HG02678 (cell line): Measurements from ENCODE around the gene WNT9A.
"Not testable (repeated sequence)": the region's sequence is repeated elsewhere in the genome, so short reads cannot be mapped to it uniquely, and the experiment has no call there.

ENCODE experiments used
- ATAC-seq: cut with Tn5 transposase; IDR thresholded peaks from one replicate; pipeline ENCODE4 v1.9.1; 2021; ENCODE audit warnings: mild to moderate bottlenecking, moderate library complexity; ENCODE audit not compliant: unreplicated experiment

WNT9A gene

DNA sequence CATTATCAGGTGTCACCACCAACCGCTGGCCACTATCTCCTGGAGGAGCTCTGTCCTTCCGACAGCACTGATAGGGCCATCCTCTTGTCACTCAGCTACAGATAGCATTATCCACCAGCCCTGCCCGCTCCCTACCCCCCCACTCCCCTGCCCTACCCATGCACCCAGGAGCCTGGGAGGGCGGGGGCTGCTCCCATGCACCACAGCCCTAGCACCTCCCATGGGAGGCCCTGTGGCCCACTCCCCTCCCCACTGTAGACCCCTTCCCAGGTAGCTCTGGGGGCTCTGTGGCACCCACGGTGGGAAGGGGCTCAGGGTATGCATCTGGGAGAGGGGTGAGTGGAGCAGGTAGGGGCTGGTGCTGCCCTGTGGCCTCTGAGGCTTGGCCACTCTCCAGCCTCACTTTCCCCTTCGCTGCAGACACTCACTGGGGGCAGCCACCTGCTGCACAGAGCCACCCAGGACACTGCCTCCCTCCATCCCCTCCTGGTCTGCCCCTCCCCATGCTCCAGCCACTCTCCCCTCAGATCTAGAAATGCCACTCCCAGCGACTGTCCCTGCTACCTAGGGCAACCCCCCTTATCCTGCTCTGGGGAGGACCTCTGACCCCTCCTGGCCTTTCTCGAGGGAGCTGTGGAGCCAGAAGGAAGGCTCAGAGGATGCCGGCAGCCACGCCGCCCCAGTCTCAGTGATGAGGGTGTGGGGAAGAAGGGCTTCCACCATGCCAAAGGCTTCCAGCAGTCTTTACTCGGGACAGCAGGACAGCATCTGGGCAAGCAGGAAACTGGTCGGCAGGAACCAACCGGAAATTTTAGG is 58.5 kb downstream of the WNT9A start:
- no peak for ATAC-seq

DNA sequence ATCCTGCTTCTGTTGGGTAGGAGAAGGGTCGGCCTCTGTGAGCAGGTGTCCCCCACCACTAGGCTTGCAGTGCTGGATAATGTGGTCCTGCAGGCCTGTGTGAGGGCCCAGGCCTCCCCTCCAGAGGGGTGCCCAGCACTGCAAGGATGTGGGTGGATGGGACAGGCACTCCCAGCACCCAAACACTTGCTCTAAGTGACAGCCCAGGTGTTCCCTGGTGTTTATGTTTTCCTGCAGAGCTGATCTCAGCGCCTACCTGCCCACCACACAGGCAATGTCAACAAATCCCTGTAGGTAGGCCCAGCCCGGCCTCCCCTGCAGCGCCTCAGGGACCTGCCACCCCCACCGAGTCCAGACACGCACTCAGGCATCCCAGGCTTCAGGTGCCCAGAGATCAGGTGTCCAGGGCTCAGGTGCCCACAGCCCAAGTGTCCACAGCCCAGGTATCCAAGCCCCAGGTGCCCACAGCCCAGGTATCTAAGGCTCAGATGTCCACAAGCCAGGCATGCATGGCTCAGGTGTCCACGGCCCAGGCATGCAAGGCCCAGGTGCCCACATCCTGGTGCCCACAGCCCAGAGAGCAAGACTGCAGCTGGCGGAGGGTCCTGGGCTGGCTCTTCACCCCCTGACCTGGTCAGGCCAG is 59.2 kb downstream of the WNT9A start:
- no peak for ATAC-seq

DNA sequence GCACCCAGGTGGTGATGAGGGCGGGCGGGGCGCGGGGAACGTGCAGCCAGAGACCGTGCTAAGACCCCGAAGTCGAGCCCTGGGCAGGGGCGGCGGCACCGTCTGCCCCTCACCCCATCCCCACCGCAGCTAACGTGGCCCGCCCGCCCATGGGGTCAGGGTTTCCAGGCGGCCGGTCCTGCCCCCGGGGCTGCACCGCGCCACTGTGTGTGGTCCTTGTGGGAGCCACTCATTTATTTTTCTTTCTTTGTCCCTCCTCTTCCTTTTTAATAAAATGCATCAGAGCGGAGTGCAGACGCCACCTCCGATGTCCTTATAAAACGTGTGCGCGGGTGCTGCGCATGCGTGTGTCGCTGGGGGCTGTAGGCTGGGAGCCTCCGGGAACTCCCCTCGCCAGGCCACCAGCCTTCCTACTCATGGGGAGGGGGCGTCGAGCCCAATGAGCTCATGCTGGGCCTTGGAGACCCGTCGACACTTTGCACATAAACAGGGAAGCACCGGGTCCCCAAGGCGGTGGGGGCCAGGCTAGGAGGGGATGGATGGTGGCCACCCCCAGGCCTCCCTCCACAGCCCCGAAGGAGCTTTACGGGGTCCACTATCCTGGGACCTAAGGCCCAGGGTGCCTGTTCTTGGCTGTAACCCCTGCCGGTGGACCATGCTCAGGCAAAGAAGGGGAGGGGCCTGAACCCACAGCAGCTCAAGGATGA is 59.9 kb downstream of the WNT9A start:
- ATAC-seq: no peak

DNA sequence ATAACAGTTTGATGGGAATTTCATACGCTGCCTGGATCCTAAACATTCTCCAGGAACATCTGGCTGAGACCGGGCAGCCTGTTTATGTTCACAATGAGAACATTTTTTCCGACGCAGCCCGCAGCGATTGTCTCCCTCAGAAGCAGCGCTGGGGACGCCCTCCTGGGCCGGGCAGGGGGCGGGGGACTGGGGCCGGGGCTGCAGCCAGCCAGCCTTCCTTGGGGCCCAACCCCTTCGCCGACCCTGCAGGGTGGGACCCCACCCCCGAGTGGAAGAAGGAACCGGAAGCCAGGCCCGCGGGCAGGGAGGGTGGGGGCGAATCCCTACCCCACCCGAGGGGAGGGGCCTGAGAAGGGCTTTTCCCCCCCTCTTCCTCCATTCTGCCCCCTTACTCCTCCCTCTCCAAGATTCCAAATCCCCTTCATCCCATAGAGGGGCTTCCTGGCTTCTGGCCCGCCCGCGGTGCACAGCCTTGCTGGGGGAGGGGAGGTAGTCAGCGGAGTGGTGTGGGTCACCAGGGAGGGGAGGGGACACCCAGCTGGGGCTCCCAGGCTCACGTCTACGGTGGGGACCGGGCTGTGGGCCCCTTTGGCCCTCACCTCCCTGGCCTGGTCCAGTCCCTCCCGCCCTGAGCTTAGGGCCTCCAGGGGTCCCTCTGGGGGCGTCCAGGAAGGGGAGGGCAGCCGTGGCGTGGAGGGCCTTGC is 60.6 kb downstream of the WNT9A start:
- no peak for ATAC-seq

DNA sequence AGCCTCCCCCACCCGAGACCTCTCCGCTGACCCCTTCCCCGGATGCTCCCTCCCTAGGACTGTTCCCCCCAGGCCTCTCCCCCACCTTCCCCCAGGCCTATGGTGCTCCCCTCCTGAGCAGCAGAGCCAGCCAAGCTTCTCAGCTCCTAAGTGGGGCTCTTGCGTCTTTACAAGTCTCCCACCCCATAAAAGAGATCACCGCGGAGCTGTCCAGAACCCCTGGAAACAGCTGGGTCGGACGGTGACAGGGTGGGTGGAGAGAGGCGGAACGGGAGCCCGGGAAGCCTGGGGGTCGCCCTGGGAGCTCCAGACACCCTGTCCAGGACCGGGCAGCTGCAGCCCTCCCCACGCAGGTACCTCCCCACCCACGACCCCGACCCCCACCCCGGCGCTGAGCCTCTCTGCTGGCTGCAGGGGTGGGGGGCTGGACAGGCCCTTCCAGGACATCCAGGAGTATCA is 61.2 kb downstream of the WNT9A start:
- no peak for ATAC-seq

DNA sequence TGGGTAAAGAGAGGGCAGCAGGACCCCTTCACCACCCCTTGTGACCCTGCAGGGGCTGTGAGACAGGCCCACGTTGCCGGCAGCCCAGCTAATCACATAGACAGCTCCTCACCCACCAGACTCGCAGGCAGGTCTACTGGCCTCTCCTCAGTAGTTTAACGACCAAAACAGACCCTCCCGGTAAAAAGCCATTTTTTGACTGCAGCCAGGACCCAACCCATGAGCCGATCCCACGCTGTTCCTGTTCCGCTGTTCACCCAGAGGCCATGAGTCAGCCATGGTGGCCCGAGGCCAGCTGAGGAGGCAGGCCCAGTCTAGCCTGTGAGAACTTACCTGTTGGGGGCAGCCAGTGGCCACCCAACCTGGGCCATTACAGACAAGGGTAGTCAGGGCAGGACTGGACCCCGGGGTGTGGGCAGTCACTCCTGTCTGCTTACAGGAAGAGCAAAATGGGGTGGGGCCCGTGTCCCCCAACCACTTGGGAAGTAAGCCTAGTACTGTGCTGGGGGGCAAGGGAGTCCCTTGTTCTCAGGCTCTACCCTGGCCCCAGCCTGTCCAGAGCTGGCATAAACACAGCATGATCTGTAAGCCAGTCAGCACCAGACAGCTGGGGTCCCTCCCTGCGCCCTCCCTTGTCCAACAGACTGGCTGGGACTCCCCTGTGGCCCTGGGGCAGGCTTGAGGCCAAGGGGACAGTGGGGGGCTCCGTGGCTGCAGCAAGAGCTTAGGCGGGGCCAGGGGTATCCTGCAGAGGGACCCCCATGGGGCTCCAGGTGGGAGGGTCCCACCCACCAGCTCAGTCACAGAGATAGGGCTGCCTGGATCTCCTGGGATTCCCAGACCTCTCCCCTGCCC is 61.9 kb downstream of the WNT9A start:
- ATAC-seq: no peak

DNA sequence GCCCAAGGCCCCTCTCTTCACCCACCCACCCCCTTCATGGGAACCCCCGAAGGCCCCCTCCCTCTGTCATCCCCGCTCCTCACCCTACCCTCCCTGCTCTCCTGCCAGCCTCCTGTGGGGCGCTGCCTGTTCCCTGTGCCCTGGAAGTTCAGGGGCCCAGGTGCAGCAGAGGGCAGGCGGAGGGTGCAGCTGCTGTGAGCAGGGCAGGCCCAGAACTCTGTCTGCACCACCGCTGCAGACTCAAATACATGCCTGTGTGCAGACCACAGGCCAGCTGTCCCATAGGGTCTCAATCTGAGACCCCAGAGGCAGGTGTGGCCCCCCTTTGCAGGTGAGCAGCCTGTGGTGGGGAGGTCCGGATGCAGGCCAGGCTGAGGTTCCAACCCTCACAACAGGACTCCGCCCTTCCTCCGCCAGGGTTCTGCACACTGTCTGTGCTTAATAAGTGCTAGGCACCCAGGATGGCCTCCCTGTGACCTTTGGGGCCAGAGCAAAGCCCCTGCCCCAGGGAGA is 62.5 kb downstream of the WNT9A start:
- no peak for ATAC-seq

DNA sequence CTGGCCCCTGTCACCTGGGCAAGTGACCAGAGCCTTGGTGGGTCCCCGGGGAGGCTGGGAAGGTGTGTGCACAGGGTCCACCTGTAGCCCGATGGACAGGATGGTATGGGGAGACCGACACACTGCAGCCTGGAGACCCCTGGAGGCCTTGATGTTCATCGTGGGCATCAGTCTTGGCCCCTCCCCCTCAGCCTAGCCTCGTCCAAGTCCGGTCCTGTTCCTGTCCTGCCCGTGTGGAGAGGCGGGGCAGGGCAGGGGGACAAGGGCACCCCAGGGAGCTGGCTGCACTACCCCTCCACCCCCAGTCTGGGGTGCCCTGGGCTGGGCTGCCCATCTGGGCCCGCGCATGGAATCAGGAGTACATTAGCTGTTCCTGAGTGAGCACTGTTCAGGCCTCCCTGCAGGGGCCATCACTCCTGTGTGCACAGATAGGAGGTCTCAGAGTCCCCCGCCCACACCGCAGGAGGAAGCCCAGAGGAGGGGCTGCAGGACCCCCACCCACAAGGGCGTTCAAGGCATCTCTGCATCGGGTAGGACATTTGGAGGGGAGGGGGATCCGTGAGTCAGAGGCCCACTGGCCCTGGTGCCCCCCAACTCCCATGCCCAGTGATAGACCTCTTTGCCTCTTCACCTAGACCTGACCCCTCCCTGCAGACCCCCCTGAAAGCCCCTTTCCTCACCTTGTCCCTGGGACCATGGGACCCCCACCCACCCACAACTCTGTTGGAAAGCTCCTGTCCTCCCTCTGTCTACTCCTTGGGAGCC is 63.2 kb downstream of the WNT9A start:
- ATAC-seq: no peak

DNA sequence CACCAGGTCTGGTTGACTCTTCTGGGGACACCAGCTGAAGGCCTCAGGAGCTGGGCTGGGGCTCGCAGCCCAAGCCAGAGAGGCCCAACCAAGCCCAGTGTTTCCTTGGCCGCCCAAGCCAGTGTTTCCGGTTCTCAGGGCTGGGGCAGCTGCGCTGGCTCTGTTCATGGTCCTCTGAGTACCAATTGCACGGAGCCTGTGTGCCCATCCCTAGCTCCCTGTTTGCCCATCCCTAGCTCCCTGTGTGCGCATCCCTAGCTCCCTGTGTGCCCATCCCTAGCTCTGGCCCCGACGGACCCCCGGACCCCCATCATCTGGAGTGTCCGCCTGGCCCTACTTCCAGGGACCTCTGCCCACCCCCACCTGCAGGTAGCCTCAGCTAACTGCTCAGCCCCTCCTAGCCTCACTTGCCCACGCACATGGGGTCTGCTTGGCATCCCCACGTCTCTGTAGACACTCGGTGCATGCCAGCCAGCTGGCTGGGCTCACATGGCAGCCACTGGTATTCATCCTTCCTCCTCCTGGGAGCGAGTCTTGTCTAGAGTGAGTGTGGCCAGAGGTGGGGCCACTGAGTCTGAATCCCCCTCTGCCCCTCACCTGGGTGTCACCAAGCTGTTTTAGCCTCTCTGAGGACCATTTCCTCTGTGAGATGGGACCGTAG is 64.0 kb downstream of the WNT9A start:
- ATAC-seq: no peak

DNA sequence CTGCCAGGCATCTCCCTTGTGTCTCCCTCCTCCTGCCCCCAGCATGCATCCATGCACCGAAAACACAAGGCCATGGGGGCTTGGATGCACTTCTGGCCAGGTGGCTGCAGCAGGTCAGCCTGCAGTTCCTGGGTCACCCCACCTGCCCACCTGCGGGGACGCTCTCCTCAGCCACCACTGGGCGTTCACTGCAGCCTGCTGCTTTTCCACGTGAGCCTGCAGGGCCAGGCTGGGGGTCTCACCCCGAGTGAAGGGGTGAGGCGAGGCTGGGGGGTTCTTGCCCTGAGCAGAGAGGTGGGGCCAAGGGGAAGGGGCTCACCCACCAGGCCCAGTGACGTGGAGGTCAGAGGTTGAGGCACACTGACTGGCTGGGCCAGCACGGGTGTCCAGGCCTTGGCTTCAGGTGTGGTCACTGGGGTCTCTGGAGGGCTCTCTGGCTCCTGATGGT is 64.6 kb downstream of the WNT9A start:
- ATAC-seq: no peak

DNA sequence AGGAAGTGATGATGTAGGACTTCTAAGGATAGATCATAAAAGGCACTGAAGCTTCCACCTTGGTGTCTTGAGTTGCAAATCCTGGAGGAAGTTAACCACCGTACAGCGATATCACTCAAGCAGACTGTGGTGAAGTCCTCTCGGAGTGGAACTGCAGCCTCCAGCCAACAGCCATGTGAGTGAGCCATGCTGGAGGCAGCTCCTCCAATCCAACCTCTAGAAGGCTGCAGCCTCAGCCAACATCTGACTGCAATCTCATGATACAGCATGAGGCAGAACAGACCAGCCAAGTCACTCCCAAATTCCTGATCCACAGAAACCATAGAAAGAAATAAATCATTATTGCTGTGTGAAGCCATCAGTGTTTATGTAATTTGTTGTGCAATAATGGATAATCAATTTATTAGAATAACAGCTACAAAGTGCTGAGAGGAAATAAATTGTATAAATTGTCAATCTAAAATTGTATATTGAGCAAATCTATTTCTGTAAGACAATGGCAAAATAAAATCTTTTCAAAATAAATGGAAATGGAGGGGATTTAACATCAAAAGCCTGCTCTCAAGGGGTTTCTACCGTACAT is 67.3 kb downstream of the WNT9A start:
- ATAC-seq: no peak

DNA sequence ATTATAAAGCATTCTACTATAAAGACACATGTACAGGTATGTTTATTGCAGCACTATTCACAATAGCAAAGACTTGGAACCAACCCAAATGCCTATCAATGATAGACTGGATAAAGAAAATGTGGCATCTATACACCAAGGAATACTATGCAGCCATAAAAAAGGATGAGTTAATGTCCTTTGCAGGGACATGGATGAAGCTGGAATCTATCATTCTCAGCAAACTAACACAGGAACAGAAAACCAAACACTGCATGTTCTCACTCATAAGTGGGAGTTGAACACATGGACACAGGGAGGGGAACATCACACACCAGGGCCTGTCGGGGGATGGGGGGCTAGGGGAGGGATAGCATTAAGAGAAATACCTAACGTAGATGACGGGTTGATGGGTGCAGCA is 69.9 kb downstream of the WNT9A start:
- ATAC-seq: not testable (repeated sequence)

DNA sequence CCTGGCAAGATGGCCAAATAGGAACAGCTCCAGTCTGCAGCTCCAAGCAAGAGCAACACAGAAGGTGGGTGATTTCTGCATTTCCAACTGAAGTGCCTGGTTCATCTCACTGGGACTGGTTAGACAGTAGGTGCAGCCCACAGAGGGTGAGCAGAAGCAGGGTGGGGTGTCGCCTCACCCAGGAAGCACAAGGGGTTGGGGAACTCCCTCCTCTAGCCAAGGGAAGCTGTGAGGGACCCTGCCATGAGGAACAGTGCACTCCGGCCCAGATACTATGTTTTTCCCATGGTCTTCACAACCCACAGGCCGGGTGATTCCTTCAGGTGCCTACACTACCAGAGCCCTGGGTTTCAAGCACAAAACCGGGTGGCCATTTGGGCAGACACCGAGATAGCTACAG is 75.8 kb downstream of the WNT9A start:
- ATAC-seq: not testable (repeated sequence)

DNA sequence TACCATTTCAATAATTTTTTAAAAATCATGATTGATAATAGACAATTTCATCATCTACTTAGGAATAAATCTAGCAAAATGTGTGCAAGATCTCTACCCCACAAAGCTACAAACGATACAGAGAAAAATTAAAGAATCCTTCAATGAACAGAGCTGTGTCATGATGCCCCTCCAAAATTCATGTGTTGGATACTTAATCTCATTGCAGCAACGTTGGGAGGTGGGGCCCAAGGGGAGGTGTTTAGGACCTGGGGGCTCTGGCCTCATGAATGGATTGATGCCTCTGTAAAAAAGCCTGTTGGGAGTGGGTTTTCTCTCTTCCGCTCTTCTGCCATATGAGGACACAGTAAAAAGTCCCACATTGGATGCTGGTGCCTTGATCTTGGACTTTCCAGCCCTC is 77.4 kb downstream of the WNT9A start:
- no peak for ATAC-seq

DNA sequence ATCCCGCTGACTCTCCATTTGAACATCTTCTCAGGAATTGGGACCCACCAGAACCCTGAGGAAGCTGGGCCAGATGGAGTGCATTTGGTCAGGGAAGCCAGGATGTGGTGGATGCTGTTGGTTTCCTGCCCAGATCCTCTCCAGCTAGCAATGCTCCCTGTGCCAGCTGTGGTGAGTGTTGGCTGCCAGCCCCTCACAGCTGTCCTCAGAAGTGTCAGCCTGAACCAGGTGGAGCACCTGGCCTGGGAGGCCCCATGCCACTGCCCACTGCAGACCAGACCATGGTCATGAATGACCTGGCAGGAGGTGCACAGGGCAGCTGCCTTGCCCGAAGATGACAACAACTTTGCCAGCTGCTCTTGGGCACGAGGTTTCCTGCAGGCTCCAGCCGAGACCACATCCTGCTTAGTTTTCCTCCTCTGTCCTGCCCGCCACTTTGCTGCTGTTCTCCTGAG is 77.9 kb downstream of the WNT9A start:
- ATAC-seq: no peak

DNA sequence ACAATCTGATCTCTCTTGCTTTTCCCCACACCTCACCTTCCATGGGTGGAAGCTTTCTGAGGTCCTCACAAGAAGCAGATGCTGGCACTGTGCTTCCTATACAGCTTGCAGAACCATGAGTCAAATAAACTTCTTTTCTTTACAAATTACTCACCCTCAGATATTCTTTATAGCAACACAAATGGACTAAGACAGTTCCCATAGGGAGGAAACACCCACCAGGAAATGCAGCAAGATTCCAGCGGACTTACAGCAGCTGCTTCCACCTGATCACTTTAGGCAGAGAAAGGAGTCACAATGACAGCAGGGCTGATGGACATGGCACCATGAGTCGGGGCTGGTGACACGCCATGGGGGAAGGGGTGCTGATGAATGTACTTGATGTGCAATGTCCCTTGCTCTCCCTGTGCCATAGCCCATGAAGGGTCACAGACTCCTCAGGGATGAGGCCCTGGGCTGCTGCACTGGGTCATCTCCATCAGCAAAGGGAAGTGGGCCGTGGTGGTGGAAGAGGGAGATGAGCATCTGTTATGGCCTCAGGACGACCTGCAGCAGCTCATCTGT is 78.4 kb downstream of the WNT9A start:
- no peak for ATAC-seq
